Measurements from ENCODE around the gene NTRK3.
"Not testable (repeated sequence)": the region's sequence is repeated elsewhere in the genome, so short reads cannot be mapped to it uniquely, and the experiment has no call there.

NTRK3 gene

DNA sequence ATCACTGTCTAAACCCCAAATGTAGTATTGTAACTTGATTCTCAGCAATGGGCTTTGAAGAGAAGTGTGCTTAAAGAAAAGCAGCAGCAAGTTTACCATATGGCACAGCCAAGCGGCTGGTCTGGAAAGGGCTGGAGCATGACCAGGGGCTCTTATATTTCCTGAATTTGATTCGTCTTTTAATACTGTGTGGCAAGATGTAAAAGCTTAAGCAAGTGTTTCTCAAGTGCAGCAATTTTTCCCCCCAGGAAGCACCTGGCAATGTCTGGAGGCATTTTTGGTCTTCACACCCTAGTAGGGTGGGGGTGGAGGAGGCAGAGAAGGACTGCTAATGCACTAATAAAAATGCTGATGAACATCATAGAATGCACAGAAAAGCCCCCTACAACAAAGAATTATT lies 397.9 kb downstream of the NTRK3 start:
- Mint-ChIP-seq H3K4me1 (ENCODE audit: low read depth) (no peaks in the 10 kb centered on the region), H3K27me3 (ENCODE audit: low read depth) (no peaks in the 10 kb centered on the region), H3K4me3 (no peak overlapping the region)

DNA sequence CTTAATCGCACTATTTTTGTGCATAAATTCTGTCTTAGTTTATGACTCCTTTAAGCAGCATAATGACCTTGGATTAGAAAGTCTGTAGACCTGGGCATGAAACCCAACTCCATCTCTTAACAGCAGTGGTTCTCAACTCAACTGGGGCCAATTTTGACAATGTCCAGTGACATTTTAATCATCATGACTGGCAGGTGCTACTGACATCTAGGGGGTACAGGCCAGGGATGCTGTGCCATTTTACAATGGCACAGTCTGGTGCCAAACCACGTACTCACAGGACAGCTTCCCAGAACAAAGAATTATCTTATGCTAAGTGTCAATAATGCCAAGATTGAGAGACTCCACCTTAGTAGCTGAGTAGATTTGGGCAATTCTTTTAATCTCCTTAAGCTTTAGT lies 405.0 kb downstream of the NTRK3 start:
- no peak overlapping the region for H3K27ac Mint-ChIP-seq
- H3K36me3 Mint-ChIP-seq (ENCODE audit: low read depth): no peaks in the 10 kb centered on the region
- no peaks in the 10 kb centered on the region for H3K4me1 Mint-ChIP-seq (ENCODE audit: low read depth)
- no peaks in the 10 kb centered on the region for H3K27me3 Mint-ChIP-seq (ENCODE audit: low read depth)
- no peaks in the 10 kb centered on the region for H3K9me3 Mint-ChIP-seq
- no peak overlapping the region for H3K4me3 Mint-ChIP-seq

More for the DNA sequence above, 397.9 kb downstream of the NTRK3 start:
- Mint-ChIP-seq H3K27ac (no peak overlapping the region), H3K36me3 (ENCODE audit: low read depth) (no peaks in the 10 kb centered on the region), H3K9me3 (no peaks in the 10 kb centered on the region)

DNA sequence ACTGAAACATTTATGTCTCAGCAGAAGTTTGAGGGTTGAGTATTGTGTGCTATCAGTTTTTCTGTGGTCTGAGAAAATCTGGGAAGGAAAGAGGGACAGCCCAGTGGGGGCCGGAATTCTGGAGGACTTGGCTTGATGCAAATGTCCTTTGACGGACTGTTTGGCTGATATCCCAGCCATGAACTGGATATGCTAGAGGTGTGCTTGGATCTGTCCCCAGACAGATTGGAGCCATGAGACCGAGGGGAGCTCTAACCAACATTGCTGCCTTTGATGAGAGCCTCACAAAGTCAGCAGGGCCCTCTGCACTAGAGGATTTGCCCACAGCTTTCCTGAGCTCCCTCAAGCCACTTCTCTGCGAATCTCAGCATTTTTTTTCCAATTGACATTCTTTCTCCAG lies 405.6 kb downstream of the NTRK3 start:
- H3K4me1 Mint-ChIP-seq (ENCODE audit: low read depth): no peaks in the 10 kb centered on the region
- H3K4me3 Mint-ChIP-seq: no peak overlapping the region
- no peaks in the 10 kb centered on the region for H3K9me3 Mint-ChIP-seq
- H3K27me3 Mint-ChIP-seq (ENCODE audit: low read depth): no peaks in the 10 kb centered on the region
- no peaks in the 10 kb centered on the region for H3K36me3 Mint-ChIP-seq (ENCODE audit: low read depth)
- no peak overlapping the region for H3K27ac Mint-ChIP-seq

DNA sequence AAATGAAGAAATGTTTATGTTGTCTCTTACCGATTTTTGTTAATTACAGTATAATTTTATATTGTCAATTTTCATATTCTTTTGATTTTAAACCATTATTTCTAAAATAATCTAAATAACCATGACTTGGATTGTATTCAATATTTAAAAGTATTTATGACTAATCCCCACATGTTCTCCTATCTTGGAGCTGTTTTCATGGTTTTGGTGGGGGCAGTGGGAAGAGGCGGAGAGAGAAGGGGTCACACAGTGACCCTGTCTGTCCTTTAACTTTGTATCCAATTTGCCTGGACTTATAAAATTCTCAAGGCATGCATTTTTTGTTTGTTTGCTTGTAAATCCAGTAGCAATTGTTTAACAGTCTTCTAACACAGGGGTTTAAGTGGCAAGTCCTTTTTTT lies 407.4 kb downstream of the NTRK3 start:
- H3K9me3 Mint-ChIP-seq: no peaks in the 10 kb centered on the region
- H3K36me3 Mint-ChIP-seq (ENCODE audit: low read depth): no peaks in the 10 kb centered on the region
- H3K4me3 Mint-ChIP-seq: no peak overlapping the region
- H3K27ac Mint-ChIP-seq: no peak overlapping the region
- no peaks in the 10 kb centered on the region for H3K27me3 Mint-ChIP-seq (ENCODE audit: low read depth)
- no peaks in the 10 kb centered on the region for H3K4me1 Mint-ChIP-seq (ENCODE audit: low read depth)

DNA sequence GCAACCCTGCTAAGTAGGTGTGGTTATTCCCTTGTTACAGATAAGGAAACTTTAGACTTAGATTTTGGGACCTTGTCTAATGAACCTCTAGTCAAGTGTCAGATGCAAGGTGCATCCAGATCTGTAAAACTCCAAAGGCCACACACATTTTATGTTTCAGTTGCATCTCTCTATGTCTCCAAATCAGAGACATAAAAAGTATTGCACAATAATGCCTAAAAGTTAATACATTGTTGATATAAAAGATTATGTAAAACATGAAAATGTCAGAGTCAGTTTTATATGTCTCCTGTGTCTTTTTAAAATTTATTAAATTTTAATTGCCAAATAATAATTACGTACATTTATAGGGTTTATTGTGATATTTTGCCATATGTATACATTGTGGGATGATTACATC lies 408.5 kb downstream of the NTRK3 start:
- Mint-ChIP-seq H3K4me3 (no peak overlapping the region), H3K36me3 (ENCODE audit: low read depth) (no peaks in the 10 kb centered on the region), H3K27ac (no peak overlapping the region), H3K9me3 (no peaks in the 10 kb centered on the region), H3K27me3 (ENCODE audit: low read depth) (no peaks in the 10 kb centered on the region), H3K4me1 (ENCODE audit: low read depth) (no peaks in the 10 kb centered on the region)

DNA sequence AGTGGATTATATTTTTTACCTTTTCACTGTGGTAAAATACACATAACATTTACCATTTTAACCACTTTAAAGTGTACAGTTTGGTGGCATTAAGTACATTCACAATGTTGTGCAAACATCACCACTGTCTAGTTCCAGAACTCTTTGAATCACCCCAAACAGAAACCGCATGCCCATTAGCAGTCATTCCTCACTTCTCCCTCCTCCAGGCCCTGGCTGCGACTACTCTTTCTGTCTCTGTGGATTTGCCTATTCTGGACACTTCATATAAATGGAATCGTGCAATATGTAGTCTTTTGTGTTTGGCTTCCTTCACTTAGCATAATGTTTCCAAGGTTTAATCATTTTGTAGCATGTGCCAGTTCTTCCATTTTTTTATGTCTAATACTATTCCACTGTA lies 409.8 kb downstream of the NTRK3 start:
- no peaks in the 10 kb centered on the region for H3K4me1 Mint-ChIP-seq (ENCODE audit: low read depth)
- H3K27me3 Mint-ChIP-seq (ENCODE audit: low read depth): no peaks in the 10 kb centered on the region
- H3K4me3 Mint-ChIP-seq: no peak overlapping the region
- H3K9me3 Mint-ChIP-seq: no peaks in the 10 kb centered on the region
- H3K27ac Mint-ChIP-seq: no peak overlapping the region
- H3K36me3 Mint-ChIP-seq (ENCODE audit: low read depth): no peaks in the 10 kb centered on the region

DNA sequence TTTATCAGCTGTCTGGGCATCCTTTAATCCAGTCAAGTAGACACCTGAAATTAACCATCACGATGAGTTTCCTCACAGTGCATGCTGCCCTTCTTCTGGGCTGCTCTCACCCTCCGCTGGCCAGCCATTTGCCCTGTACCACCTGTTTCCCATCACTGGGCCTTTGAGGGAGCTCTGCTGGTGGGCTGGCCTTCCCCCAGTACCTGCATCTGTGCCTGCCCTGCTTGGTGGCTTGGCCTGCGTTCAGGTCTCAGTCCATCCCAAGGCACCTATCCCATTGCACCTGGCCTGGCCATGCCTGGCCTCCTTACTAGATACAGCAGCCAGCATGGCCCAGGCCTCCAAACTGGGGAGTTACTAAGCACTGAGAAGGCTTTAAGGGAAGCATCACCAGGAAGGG lies 413.2 kb downstream of the NTRK3 start:
- H3K27ac Mint-ChIP-seq: no peak overlapping the region
- H3K4me3 Mint-ChIP-seq: no peak overlapping the region
- no peaks in the 10 kb centered on the region for H3K36me3 Mint-ChIP-seq (ENCODE audit: low read depth)
- H3K4me1 Mint-ChIP-seq (ENCODE audit: low read depth): no peaks in the 10 kb centered on the region
- no peaks in the 10 kb centered on the region for H3K27me3 Mint-ChIP-seq (ENCODE audit: low read depth)
- H3K9me3 Mint-ChIP-seq: no peaks in the 10 kb centered on the region

DNA sequence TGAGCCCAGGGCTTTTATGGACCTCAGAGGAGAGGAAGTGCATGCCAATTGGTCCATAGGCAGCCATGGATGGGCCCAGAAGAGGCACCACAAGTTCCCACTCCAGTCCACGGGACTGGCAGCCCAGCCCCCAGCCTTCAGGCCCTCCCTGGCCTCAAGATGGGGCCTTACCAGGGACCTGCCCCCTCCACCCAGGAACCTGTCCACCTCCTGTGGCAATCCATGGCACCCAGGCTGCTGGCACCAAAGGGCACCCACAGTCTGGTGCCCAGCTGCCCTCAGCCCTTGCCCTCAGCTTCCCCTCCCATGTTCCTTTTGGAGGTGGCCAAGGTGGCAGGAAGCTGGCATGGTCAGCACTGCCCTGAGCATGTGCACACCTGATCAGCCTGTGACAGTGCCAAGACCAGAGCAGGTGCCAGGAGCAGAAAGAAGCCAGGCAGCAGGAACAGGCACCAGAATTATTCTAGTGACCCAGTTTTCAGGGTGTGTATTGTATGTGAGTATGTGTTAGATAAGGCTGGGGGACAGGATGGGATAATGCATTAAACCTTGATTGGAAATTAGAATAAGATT lies 415.0 kb downstream of the NTRK3 start:
- no peaks in the 10 kb centered on the region for H3K4me1 Mint-ChIP-seq (ENCODE audit: low read depth)
- H3K4me3 Mint-ChIP-seq: no peak overlapping the region
- no peaks in the 10 kb centered on the region for H3K36me3 Mint-ChIP-seq (ENCODE audit: low read depth)
- H3K9me3 Mint-ChIP-seq: no peaks in the 10 kb centered on the region
- no peaks in the 10 kb centered on the region for H3K27me3 Mint-ChIP-seq (ENCODE audit: low read depth)
- no peak overlapping the region for H3K27ac Mint-ChIP-seq

DNA sequence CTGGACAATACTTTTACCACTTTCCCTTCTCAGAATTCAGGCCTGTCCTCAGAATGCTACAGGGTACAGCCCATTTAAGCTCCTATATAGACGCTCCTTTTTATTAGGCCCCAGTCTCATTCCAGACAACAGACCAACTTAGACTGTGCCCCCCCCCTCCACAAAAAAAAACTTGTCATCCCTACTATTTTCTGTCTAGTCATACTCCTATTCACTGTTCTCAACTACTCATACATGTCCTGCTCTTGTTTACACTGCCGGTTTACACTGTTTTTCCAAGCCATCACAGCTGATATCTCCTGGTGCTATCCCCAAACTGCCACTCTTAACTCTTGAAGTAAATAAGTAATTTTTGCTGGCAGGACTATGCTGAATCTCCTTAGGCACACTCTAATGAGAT lies 420.7 kb downstream of the NTRK3 start:
- H3K4me1 Mint-ChIP-seq (ENCODE audit: low read depth); H3K4me3 Mint-ChIP-seq; H3K9me3 Mint-ChIP-seq; H3K27ac Mint-ChIP-seq; H3K36me3 Mint-ChIP-seq (ENCODE audit: low read depth); H3K27me3 Mint-ChIP-seq (ENCODE audit: low read depth): not testable (repeated sequence)

DNA sequence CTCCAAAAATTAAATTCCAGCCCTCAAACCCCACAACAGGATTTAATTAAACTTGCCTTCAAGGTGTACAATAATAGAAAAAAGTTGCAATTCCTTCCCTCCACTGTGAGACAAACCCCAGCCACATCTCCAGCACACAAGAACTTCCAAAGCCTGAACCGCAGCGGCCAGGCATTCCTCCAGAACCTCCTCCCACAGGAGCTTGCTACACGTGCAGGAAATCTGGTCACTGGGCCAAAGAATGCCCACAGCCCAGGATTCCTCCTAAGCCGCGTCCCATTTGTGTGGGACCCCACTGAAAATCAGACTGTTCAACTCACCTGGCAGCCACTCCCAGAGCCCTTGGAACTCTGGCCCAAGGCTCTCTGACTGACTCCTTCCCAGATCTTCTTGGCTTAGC lies 423.2 kb downstream of the NTRK3 start:
- H3K27ac Mint-ChIP-seq; H3K4me3 Mint-ChIP-seq; H3K27me3 Mint-ChIP-seq (ENCODE audit: low read depth); H3K4me1 Mint-ChIP-seq (ENCODE audit: low read depth); H3K9me3 Mint-ChIP-seq; H3K36me3 Mint-ChIP-seq (ENCODE audit: low read depth): not testable (repeated sequence)

DNA sequence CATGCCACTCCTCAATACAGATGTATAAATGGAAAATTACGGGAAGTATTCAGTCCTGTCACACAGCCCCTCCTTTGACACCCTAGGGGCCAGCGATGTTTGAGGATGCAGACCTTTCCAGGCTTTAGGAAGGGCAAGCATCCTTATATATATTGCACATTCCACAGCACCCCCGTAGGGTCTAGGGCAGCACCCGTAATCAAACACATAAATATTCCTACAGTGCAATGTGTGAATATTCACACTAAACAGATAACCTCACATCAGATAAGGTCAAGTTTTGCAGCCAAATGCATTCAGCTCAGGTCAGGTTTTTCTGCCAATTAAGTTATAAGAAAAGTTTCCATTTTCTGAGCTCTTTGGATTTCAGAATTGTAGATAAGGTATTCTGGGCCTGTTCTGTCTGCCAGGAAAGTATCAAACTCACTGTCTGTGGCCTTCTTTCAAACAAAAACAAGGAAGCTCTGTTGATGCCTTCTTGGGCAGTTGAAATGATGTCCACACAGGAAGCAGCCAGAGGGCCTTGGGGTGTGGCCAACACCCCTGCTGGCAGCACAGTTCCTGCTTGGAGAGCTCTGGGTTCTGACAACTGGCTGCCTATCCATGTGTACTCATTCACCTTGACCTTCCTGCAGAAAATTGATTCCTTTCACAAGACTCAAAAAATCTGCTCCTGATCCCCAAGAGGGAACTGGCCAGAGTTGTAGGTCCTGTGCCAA lies 427.0 kb downstream of the NTRK3 start:
- Mint-ChIP-seq H3K36me3 (ENCODE audit: low read depth) (no peaks in the 10 kb centered on the region), H3K9me3 (no peaks in the 10 kb centered on the region), H3K27me3 (ENCODE audit: low read depth) (no peaks in the 10 kb centered on the region), H3K4me1 (ENCODE audit: low read depth) (no peaks in the 10 kb centered on the region), H3K27ac (no peak overlapping the region), H3K4me3 (no peak overlapping the region)

DNA sequence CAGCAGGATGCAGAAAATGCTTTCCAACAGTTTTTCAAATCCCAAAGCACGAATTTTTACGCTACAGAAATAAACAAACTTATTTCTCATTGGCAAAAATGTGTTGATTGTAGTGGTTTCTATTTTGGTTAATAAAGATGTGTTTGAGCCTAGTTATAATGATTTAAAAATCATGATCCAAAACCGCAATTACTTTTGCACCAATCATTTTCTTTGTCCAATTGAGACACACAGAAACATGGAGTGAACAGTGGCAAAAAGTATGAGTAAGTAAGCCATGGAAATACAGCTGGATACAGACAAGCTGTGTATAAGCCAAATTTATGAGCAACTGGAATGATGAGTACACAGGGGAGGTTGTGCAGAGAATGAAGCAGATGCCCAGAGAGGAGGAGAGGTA lies 427.9 kb downstream of the NTRK3 start:
- Mint-ChIP-seq H3K4me3 (no peak overlapping the region), H3K9me3 (no peaks in the 10 kb centered on the region), H3K36me3 (ENCODE audit: low read depth) (no peaks in the 10 kb centered on the region), H3K4me1 (ENCODE audit: low read depth) (no peaks in the 10 kb centered on the region), H3K27ac (no peak overlapping the region), H3K27me3 (ENCODE audit: low read depth) (no peaks in the 10 kb centered on the region)

DNA sequence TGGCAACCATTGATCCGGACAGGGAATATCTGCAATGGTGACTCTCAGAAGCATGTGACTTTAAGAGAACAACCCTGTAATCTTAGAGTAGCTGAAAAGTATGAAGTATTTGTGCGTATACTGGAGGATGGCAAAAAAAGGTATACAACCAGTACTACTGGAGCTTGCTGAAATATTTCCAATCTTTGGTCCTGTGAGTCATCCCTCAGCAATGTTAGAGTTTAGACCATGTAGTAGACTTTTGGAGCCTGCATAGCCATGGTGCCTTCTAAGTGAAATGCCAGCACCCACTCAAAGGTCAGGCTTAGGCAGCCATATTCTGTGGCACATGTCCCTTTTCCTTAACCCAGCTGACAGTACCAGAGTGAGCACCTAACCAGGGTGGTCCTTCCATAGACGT lies 429.4 kb downstream of the NTRK3 start:
- no peak overlapping the region for H3K4me3 Mint-ChIP-seq
- no peaks in the 10 kb centered on the region for H3K4me1 Mint-ChIP-seq (ENCODE audit: low read depth)
- H3K27me3 Mint-ChIP-seq (ENCODE audit: low read depth): no peaks in the 10 kb centered on the region
- H3K36me3 Mint-ChIP-seq (ENCODE audit: low read depth): no peaks in the 10 kb centered on the region
- H3K27ac Mint-ChIP-seq: no peak overlapping the region
- H3K9me3 Mint-ChIP-seq: no peaks in the 10 kb centered on the region

DNA sequence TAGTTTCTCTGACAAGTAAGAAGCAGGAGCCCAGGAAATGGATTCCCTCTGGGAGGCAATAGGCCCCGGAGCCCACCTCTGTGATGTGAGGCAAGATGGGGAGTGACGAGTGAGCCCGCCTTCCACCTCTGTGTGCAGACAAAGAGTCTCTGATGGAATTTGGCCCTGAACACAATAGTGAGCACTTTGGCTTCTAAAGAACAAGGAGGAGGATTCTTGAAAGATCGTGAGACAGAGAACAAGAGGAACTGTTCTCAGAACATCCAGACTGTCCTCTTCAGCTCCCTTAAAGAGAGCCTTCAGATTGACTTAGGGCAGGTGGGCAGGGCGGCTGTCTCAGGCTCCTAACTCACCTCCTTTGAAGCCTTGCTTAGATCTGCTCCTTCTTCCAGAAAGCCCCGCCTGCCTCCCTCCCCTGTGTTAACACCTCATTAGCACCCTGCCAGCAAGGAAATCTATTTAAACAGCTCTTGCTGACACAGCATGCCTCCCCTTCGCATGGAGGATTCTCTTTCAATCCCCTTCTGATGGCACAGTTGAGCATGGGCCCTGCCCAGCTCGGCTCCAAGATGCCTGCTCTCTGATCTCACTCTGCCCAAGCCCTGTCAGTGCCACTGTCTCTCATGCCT lies 430.3 kb downstream of the NTRK3 start:
- Mint-ChIP-seq H3K27ac (no peak overlapping the region), H3K4me1 (ENCODE audit: low read depth) (no peaks in the 10 kb centered on the region), H3K27me3 (ENCODE audit: low read depth) (no peaks in the 10 kb centered on the region), H3K9me3 (no peaks in the 10 kb centered on the region), H3K36me3 (ENCODE audit: low read depth) (no peaks in the 10 kb centered on the region), H3K4me3 (no peak overlapping the region)

DNA sequence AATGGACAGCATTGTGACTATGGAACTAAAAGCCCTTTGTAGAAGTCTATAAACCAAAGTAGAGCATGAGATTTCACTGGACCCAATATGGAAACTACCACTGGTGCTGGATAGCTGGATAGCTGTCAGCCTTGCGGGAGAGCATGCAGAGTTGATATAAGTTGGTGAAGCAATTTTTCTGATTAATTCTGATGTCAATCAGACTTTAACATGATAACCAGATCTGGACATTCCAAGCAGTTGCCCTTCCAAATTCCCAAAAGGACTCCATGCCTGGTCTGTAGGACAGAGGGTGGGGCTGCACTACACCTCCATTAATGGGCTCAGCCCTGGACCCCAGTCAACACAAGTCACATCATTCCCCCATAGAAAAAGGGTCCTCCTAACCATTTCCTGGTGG lies 437.8 kb downstream of the NTRK3 start:
- Mint-ChIP-seq H3K27ac (no peak overlapping the region), H3K4me3 (no peak overlapping the region), H3K4me1 (ENCODE audit: low read depth) (no peaks in the 10 kb centered on the region), H3K9me3 (peaks cover 6% of the 10 kb centered on the region), H3K36me3 (ENCODE audit: low read depth) (no peaks in the 10 kb centered on the region), H3K27me3 (ENCODE audit: low read depth) (no peaks in the 10 kb centered on the region)

Data from T-helper 1 cell treated with Interleukin-12 subunit alpha and Interleukin-12 subunit beta and Interleukin-4 antibody, amounts not matched to agents 30 μg/mL and 1 μg/mL, for 36 hours (primary cell).